SK-N-SH (cell line): ENCODE measurements around the gene PALLD. TPM values are rescaled to one million over a fixed set of nuclear protein-coding genes. Genes with fewer than 3 reads are reported as not detected.
A peak's percentile ranks its signal among the peaks of the same experiment; 100 is the strongest.

Experiments
- CTCF ChIA-PET: fragments of 300-600, 350-600 bp; formaldehyde crosslinking; extraction: SDS; loops from one replicate; lab custom pipeline; 2021; lab: Yijun Ruan, JAX
- POLR2A ChIA-PET: fragments of 350-600 bp; sonication (Branson Sonifier 250); formaldehyde crosslinking; extraction: SDS; loops from one replicate; lab custom pipeline; 2020; ENCODE audit warnings: antibody characterized with exemption, inconsistent platforms; lab: Yijun Ruan, JAX
- DNase-seq: peaks from one replicate; pipeline ENCODE4 v3.0.0; 2012
- H2AFZ ChIP-seq: fragments of 200-600 bp; sonication (generic); 2 replicates; pipeline ENCODE4 v1.8.1; 2016; ENCODE audit warnings: antibody characterized with exemption, mild to moderate bottlenecking, low read depth
- H3F3A ChIP-seq: fragments of 200-600 bp; sonication (generic); replicated peaks from 2 replicates; pipeline ENCODE3; 2016; ENCODE audit warnings: antibody characterized with exemption, mild to moderate bottlenecking; ENCODE audit not compliant: insufficient read depth
- H3K27ac ChIP-seq, 2 experiments: fragments of 200-500 bp in 1 of 2; fragments of 200-600 bp in 1 of 2; sonication (Bioruptor generic) in 1 of 2; sonication (generic), shearing (Covaris generic) in 1 of 2; 2 replicates each; pipeline versions ENCODE4 v1.5.1 to v1.6.1; 2014 to 2016; ENCODE audit warnings: low read depth in 2 of 2, inconsistent platforms in 1 of 2, low read length in 1 of 2, mild to moderate bottlenecking in 1 of 2, mixed read lengths in 1 of 2
- H3K27me3 ChIP-seq: fragments of 200-600 bp; sonication (generic), shearing (Covaris generic); 2 replicates; pipeline ENCODE4 v1.6.1; 2016; ENCODE audit warnings: mixed run types; ENCODE audit not compliant: insufficient read depth
- H3K36me3 ChIP-seq, 2 experiments: fragments of 200-500 bp in 1 of 2; fragments of 200-600 bp in 1 of 2; sonication (Bioruptor generic) in 1 of 2; sonication (generic) in 1 of 2; replicated peaks in 1 of 2; 2 replicates each; pipeline versions ENCODE3 to v1.5.1; 2014 to 2016; ENCODE audit warnings: low read length in 1 of 2, mild to moderate bottlenecking in 1 of 2; ENCODE audit not compliant: insufficient read depth in 2 of 2, control insufficient read depth in 1 of 2
- H3K4me1 ChIP-seq, 2 experiments: fragments of 200-500 bp in 1 of 2; fragments of 200-600 bp in 1 of 2; sonication (Bioruptor generic) in 1 of 2; sonication (generic), shearing (Covaris generic) in 1 of 2; 2 replicates each; pipeline versions ENCODE4 v1.5.1 to v1.6.1; 2014 to 2016; ENCODE audit warnings: low read depth in 1 of 2, low read length in 1 of 2, mixed run types in 1 of 2; ENCODE audit not compliant: insufficient read depth in 2 of 2, control insufficient read depth in 1 of 2
- H3K4me2 ChIP-seq: fragments of 200-600 bp; sonication (generic), shearing (Covaris generic); 2 replicates; pipeline ENCODE4 v1.6.1; 2017; ENCODE audit warnings: mixed run types
- H3K4me3 ChIP-seq, 2 experiments: fragments of 200-500 bp in 1 of 2; fragments of 200-600 bp in 1 of 2; sonication (Bioruptor generic) in 1 of 2; sonication (generic), shearing (Covaris generic) in 1 of 2; 2 replicates each; pipeline versions ENCODE4 v1.5.1 to v1.8.1; 2014 to 2016; ENCODE audit warnings: low read depth in 2 of 2, inconsistent platforms in 1 of 2, low read length in 1 of 2, mild to moderate bottlenecking in 1 of 2, mixed read lengths in 1 of 2, moderate library complexity in 1 of 2
- H3K79me2 ChIP-seq: fragments of 200-600 bp; sonication (generic); 2 replicates; pipeline ENCODE4 v1.8.1; 2017; ENCODE audit warnings: mild to moderate bottlenecking; ENCODE audit not compliant: insufficient read depth
- H3K9ac ChIP-seq: fragments of 200-600 bp; sonication (generic); 2 replicates; pipeline ENCODE4 v1.6.1; 2017; ENCODE audit warnings: mixed run types
- H3K9me2 ChIP-seq: fragments of 200-600 bp; sonication (generic); 2 replicates; pipeline ENCODE4 v1.6.1; 2017; ENCODE audit warnings: mixed run types
- H3K9me3 ChIP-seq: fragments of 200-600 bp; sonication (generic); 2 replicates; pipeline ENCODE4 v1.6.1; 2017; ENCODE audit warnings: mixed run types, mild to moderate bottlenecking, moderate library complexity
- H4K20me1 ChIP-seq: fragments of 200-600 bp; sonication (generic); 2 replicates; pipeline ENCODE4 v1.6.1; 2017; ENCODE audit warnings: mild to moderate bottlenecking, mixed run types; ENCODE audit not compliant: insufficient read depth
- CHD2 ChIP-seq: fragments of 150-350 bp; IDR thresholded peaks from 2 replicates; pipeline ENCODE4 v1.6.1; 2018; ENCODE audit warnings: low read length; ENCODE audit not compliant: partially characterized antibody
- EP300 ChIP-seq, 2 experiments: IDR thresholded peaks; 2 replicates each; pipeline versions ENCODE4 v1.4.0 to v1.6.1; 2012; ENCODE audit warnings: borderline replicate concordance in 1 of 2, low read depth in 1 of 2, low read length in 1 of 2
- EZH2phosphoT487 ChIP-seq: fragments of 200-600 bp; sonication (generic); IDR thresholded peaks from 2 replicates; pipeline ENCODE4 v1.6.1; 2017; ENCODE audit warnings: low read depth, mixed run types, mild to moderate bottlenecking, antibody characterized with exemption, moderate library complexity, borderline replicate concordance
- FOXJ3 ChIP-seq: sonication (generic); formaldehyde crosslinking; IDR thresholded peaks from 2 replicates; pipeline ENCODE4 v1.5.1; 2020; ENCODE audit warnings: mild to moderate bottlenecking, missing genetic modification reagents
- GATA2 ChIP-seq: sonication (generic); formaldehyde crosslinking; IDR thresholded peaks from 2 replicates; pipeline ENCODE4 v1.5.0; 2020; ENCODE audit warnings: mild to moderate bottlenecking, missing genetic modification reagents
- NFIC ChIP-seq: IDR thresholded peaks from 2 replicates; pipeline ENCODE4 v1.4.0; 2012; ENCODE audit warnings: borderline replicate concordance
- POLR2AphosphoS5 ChIP-seq: IDR thresholded peaks from 2 replicates; pipeline ENCODE4 v1.6.1; 2012; ENCODE audit warnings: low read depth, low read length
- SMC3 ChIP-seq: IDR thresholded peaks from 2 replicates; pipeline ENCODE4 v1.6.1; 2012; ENCODE audit warnings: low read depth, low read length, improper control_type of control experiment
- TCF12 ChIP-seq: IDR thresholded peaks from 2 replicates; pipeline ENCODE4 v1.4.0; 2012
- TEAD4 ChIP-seq: IDR thresholded peaks from 2 replicates; pipeline ENCODE4 v1.4.0; 2012; ENCODE audit warnings: mild to moderate bottlenecking, borderline replicate concordance; ENCODE audit not compliant: insufficient read depth
- YY1 ChIP-seq: IDR thresholded peaks from 2 replicates; pipeline ENCODE4 v1.4.0; 2012; ENCODE audit warnings: low read depth, mild to moderate bottlenecking
- WGBS: methylation state at CpG from one replicate; pipeline ENCODE4 v1.1.6; 2017; ENCODE audit warnings: low lambda C conversion rate; 5-methylcytosine and 5-hydroxymethylcytosine counted together
- polyA plus RNA-seq, 3 experiments: library from polyadenylated mRNA; depleted of rRNA; stranded (reverse); fragments of >200 nt; gene quantifications; 2 replicates each; pipeline ENCODE4 v1.2.3, GENCODE V29; 2012
- TF ChIP-seq, protein P1 (sequence below): IDR thresholded peaks from 2 replicates; pipeline ENCODE4; 2012
- TF ChIP-seq, protein P2 (sequence below): IDR thresholded peaks from 2 replicates; pipeline ENCODE4 v1.6.1; 2012; ENCODE audit warnings: mild to moderate bottlenecking, low read depth, low read length, moderate library complexity
- TF ChIP-seq, protein P3 (sequence below): fragments of 150-350 bp; IDR thresholded peaks from 2 replicates; pipeline ENCODE4 v1.6.1; 2016; ENCODE audit warnings: mild to moderate bottlenecking, low read depth, low read length
- TF ChIP-seq, protein P4 (sequence below): fragments of 200-600 bp; sonication (generic); IDR thresholded peaks from 2 replicates; pipeline ENCODE4 v1.6.1; 2017; ENCODE audit warnings: antibody characterized with exemption, mild to moderate bottlenecking, moderate library complexity

PALLD gene
- polyA plus RNA-seq, 1 of the 3 experiments (the other 2 are of a cell fraction): 33.0 TPM

DNA sequence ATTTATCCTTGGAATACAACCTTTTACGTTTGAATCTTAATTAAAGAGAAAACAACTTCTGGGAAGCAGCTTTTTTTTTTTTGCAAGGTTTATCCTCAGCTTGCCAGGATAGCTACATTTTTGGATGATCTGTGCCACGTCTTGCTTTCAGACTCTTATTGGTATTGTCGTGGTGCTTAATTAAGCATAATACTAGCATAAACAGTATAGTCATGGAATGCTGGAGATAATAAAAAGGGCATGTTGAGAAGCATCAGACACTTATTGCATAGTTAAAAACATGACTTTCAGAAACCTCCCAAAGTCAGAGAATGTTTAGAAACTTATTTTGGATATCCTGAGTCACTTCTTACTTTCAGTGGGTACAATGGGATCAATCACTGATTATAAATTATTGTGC lies 77.0 kb downstream of the PALLD start:
- H3F3A ChIP-seq: peaks cover 16% of the 10 kb centered on the region
- no peak for DNase-seq
- no peaks in the 10 kb centered on the region for H3K9me2 ChIP-seq
- H4K20me1 ChIP-seq: no peaks in the 10 kb centered on the region
- H3K27me3 ChIP-seq: no peaks in the 10 kb centered on the region
- TF ChIP-seq GATA2 (CRISPR knock-in tag) (no peak), TEAD4 (0 out of 2 replicates have a peak, but pooled peaks have one; percentile 18), FOXJ3 (CRISPR knock-in tag) (no peak), EP300 (IDR thresholded peaks at IDR 0.05; ENCODE audit: borderline replicate concordance in 1 of 2, low read depth in 1 of 2, low read length in 1 of 2) (peak; percentile 40 to 52; a peak in 3 of 4 replicates), NFIC (peak; percentile 19; the same call in 1 of the 2 replicates), TCF12 (peak; percentile 86)
- TF ChIP-seq, protein P1, sequence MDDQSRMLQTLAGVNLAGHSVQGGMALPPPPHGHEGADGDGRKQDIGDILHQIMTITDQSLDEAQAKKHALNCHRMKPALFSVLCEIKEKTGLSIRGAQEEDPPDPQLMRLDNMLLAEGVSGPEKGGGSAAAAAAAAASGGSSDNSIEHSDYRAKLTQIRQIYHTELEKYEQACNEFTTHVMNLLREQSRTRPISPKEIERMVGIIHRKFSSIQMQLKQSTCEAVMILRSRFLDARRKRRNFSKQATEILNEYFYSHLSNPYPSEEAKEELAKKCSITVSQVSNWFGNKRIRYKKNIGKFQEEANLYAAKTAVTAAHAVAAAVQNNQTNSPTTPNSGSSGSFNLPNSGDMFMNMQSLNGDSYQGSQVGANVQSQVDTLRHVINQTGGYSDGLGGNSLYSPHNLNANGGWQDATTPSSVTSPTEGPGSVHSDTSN: peak; percentile 48
- TF ChIP-seq, protein P2, sequence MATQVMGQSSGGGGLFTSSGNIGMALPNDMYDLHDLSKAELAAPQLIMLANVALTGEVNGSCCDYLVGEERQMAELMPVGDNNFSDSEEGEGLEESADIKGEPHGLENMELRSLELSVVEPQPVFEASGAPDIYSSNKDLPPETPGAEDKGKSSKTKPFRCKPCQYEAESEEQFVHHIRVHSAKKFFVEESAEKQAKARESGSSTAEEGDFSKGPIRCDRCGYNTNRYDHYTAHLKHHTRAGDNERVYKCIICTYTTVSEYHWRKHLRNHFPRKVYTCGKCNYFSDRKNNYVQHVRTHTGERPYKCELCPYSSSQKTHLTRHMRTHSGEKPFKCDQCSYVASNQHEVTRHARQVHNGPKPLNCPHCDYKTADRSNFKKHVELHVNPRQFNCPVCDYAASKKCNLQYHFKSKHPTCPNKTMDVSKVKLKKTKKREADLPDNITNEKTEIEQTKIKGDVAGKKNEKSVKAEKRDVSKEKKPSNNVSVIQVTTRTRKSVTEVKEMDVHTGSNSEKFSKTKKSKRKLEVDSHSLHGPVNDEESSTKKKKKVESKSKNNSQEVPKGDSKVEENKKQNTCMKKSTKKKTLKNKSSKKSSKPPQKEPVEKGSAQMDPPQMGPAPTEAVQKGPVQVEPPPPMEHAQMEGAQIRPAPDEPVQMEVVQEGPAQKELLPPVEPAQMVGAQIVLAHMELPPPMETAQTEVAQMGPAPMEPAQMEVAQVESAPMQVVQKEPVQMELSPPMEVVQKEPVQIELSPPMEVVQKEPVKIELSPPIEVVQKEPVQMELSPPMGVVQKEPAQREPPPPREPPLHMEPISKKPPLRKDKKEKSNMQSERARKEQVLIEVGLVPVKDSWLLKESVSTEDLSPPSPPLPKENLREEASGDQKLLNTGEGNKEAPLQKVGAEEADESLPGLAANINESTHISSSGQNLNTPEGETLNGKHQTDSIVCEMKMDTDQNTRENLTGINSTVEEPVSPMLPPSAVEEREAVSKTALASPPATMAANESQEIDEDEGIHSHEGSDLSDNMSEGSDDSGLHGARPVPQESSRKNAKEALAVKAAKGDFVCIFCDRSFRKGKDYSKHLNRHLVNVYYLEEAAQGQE: no peak
- CTCF ChIA-PET: interaction anchor here (1.4 to 1.8 kb wide), 3 partner anchors 12 to 350 kb away, joined by 4 to 8 read pairs (median 8); no protein-coding TSS in a partner anchor
- H3K36me3 ChIP-seq: no peaks in the 10 kb centered on the region
- peak overlapping the region; percentile 51 to 86; a peak in 3 of 4 replicates for H3K27ac ChIP-seq
- H3K4me1 ChIP-seq: peaks cover 13% of the 10 kb centered on the region in 2 experiments; a peak in 3 of 4 replicates
- 77% methylated on average over 3 of the region's 3 CpGs for WGBS
- H3K4me3 ChIP-seq: no peak overlapping the region
- POLR2A ChIA-PET: no interaction called here
- H2AFZ ChIP-seq: no peak overlapping the region
- H3K9ac ChIP-seq: no peak overlapping the region
- no peak overlapping the region for H3K4me2 ChIP-seq
- no peaks in the 10 kb centered on the region for H3K9me3 ChIP-seq
- no peaks in the 10 kb centered on the region for H3K79me2 ChIP-seq

DNA sequence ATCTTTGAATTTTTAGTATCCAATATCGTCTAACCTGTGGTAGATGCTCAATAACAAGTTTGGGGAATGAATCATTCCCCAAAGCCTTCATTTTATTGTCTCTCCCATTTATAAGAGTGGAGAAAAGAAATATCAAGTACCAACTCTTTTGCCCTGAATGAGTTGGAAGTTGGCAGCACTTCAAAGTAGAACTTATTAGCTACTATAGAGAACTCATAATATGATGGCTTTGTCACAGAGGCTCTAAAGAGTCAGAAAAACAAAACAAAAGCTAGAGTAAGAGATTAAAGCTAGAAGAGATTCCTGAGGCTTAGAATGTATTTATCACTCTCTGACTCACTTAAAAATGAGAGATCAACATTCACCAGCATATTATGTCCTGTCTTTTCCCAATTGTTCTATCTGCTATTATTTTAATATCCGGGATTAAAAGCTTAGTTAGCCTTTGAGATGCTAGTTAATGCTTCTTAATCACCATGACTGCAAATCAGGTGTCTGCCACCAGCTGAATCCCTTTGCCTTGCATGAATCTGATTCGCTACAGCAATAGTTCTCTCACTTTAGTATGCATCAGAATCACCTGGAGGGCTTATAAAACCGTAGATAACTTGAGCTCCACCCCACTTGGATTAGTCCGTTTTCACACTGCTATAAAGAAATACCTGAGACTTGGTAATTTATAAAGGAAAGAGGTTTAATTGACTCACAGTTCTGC lies 77.9 kb downstream of the PALLD start:
- Histone ChIP-seq H3K4me2 (0 out of 2 replicates have a peak overlapping the region, but pooled peaks have one; percentile 14), H3K79me2 (no peaks in the 10 kb centered on the region), H3K4me1 (peaks cover 8 to 13% of the 10 kb centered on the region in 2 experiments; a peak in 3 of 4 replicates), H3K36me3 (no peaks in the 10 kb centered on the region), H3K27ac (peak overlapping the region; percentile 51 to 86), H3K9me3 (no peaks in the 10 kb centered on the region), H3K4me3 (no peak overlapping the region), H2AFZ (no peak overlapping the region), H3K9ac (no peak overlapping the region), H3F3A (peaks cover 16% of the 10 kb centered on the region), H3K9me2 (no peaks in the 10 kb centered on the region), H3K27me3 (no peaks in the 10 kb centered on the region), H4K20me1 (no peaks in the 10 kb centered on the region)
- DNase-seq: no peak
- ChIA-PET POLR2A (no interaction called here), CTCF (interaction anchor here (1.4 to 1.8 kb wide), 3 partner anchors 11 to 349 kb away, joined by 4 to 8 read pairs (median 8); no protein-coding TSS in a partner anchor)
- 67% methylated on average over 5 of the region's 5 CpGs for WGBS
- TF ChIP-seq, protein P3, sequence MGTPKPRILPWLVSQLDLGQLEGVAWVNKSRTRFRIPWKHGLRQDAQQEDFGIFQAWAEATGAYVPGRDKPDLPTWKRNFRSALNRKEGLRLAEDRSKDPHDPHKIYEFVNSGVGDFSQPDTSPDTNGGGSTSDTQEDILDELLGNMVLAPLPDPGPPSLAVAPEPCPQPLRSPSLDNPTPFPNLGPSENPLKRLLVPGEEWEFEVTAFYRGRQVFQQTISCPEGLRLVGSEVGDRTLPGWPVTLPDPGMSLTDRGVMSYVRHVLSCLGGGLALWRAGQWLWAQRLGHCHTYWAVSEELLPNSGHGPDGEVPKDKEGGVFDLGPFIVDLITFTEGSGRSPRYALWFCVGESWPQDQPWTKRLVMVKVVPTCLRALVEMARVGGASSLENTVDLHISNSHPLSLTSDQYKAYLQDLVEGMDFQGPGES: no peak
- TF ChIP-seq CHD2: no peak
- TF ChIP-seq, protein P1: no peak
- TF ChIP-seq EP300 (IDR thresholded peaks at IDR 0.05; ENCODE audit: borderline replicate concordance in 1 of 2, low read depth in 1 of 2, low read length in 1 of 2): no peak
- peak; percentile 39; the same call in 1 of the 2 replicates for TF ChIP-seq NFIC
- TF ChIP-seq YY1: no peak
- TF ChIP-seq, protein P4, sequence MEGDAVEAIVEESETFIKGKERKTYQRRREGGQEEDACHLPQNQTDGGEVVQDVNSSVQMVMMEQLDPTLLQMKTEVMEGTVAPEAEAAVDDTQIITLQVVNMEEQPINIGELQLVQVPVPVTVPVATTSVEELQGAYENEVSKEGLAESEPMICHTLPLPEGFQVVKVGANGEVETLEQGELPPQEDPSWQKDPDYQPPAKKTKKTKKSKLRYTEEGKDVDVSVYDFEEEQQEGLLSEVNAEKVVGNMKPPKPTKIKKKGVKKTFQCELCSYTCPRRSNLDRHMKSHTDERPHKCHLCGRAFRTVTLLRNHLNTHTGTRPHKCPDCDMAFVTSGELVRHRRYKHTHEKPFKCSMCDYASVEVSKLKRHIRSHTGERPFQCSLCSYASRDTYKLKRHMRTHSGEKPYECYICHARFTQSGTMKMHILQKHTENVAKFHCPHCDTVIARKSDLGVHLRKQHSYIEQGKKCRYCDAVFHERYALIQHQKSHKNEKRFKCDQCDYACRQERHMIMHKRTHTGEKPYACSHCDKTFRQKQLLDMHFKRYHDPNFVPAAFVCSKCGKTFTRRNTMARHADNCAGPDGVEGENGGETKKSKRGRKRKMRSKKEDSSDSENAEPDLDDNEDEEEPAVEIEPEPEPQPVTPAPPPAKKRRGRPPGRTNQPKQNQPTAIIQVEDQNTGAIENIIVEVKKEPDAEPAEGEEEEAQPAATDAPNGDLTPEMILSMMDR: no peak
- TF ChIP-seq FOXJ3 (CRISPR knock-in tag): no peak
- peak; percentile 23; the same call in 1 of the 2 replicates for TF ChIP-seq POLR2AphosphoS5
- no peak for TF ChIP-seq EZH2phosphoT487
- TF ChIP-seq TCF12: peak; percentile 27
- no peak for TF ChIP-seq SMC3
